ENCODE data around the gene DMPK.
"Not testable (repeated sequence)": the region's sequence is repeated elsewhere in the genome, so short reads cannot be mapped to it uniquely, and the experiment has no call there.

The DMPK gene

GRCh38 chr19:45767881-45768654 lies 14.2 kb downstream of the DMPK start:
- no peak for DNase-seq

GRCh38 chr19:45767410-45767880 lies 14.8 kb downstream of the DMPK start:
- DNase-seq = no peak

- no peak for DNase-seq
These were observed 15.4 kb downstream of the DMPK start for GRCh38 chr19:45766869-45767346.

- no peak for DNase-seq
These were observed 15.9 kb downstream of the DMPK start for GRCh38 chr19:45766296-45766868.

- DNase-seq = no peak
These were observed 16.5 kb downstream of the DMPK start for GRCh38 chr19:45765702-45766295.

GRCh38 chr19:45764945-45765701 lies 17.2 kb downstream of the DMPK start:
- no peak for DNase-seq

GRCh38 chr19:45764475-45764874 lies 17.8 kb downstream of the DMPK start:
- no peak for DNase-seq

- DNase-seq = no peak
These were observed 18.5 kb downstream of the DMPK start for GRCh38 chr19:45763691-45764294.

- no peak for DNase-seq
These were observed 19.2 kb downstream of the DMPK start for GRCh38 chr19:45762870-45763631.

- no peak for DNase-seq
These were observed 20.6 kb downstream of the DMPK start for GRCh38 chr19:45761714-45762113.

- no peak for DNase-seq
These were observed 23.4 kb downstream of the DMPK start for GRCh38 chr19:45758921-45759320.

GRCh38 chr19:45757695-45758094 lies 24.6 kb downstream of the DMPK start:
- DNase-seq = no peak

- no peak for DNase-seq
These were observed 28.0 kb downstream of the DMPK start for GRCh38 chr19:45754323-45754722.

- DNase-seq = no peak
These were observed 28.7 kb downstream of the DMPK start for GRCh38 chr19:45753548-45753947.

- DNase-seq = no peak
These were observed 29.7 kb downstream of the DMPK start for GRCh38 chr19:45752639-45753038.

- not testable (repeated sequence) for DNase-seq
These were observed 30.8 kb downstream of the DMPK start for GRCh38 chr19:45751483-45751882.

GRCh38 chr19:45747513-45747912 lies 34.8 kb downstream of the DMPK start:
- DNase-seq = no peak

GRCh38 chr19:45746866-45747265 lies 35.4 kb downstream of the DMPK start:
- no peak for DNase-seq

GRCh38 chr19:45745606-45746005 lies 36.7 kb downstream of the DMPK start:
- no peak for DNase-seq

GRCh38 chr19:45742969-45743368 lies 39.3 kb downstream of the DMPK start:
- no peak for DNase-seq

- DNase-seq = no peak
These were observed 42.5 kb downstream of the DMPK start for GRCh38 chr19:45739498-45740439.
